HG02610 (cell line): ENCODE data around the gene JAG2.

Experiments used
- ATAC-seq: cut with Tn5 transposase; IDR thresholded peaks from one replicate; pipeline ENCODE4 v1.9.1; 2021; ENCODE audit warnings: mild to moderate bottlenecking, moderate library complexity; ENCODE audit not compliant: unreplicated experiment

Gene JAG2

GRCh38 chr14:105185001-105185400 is 16.4 kb upstream of the JAG2 start:
- no peak for ATAC-seq

- no peak for ATAC-seq
These were observed 15.9 kb upstream of the JAG2 start for GRCh38 chr14:105184461-105184860.

GRCh38 chr14:105182296-105183020 is 13.9 kb upstream of the JAG2 start:
- ATAC-seq, result no peak

GRCh38 chr14:105181549-105182295 is 13.1 kb upstream of the JAG2 start:
- ATAC-seq, result no peak

GRCh38 chr14:105180592-105181548 is 12.3 kb upstream of the JAG2 start, which contains the start of gene NUDT14:
Gene NUDT14 (minus strand): TSS chr14:105181312. CDS start chr14:105181209, 103 bp downstream.
- ATAC-seq, result peak; percentile 51

GRCh38 chr14:105179191-105179590 is 10.6 kb upstream of the JAG2 start:
- ATAC-seq, result no peak

- ATAC-seq, result no peak
These were observed 10.2 kb upstream of the JAG2 start for GRCh38 chr14:105178868-105179140.

- ATAC-seq, result no peak
These were observed 9.7 kb upstream of the JAG2 start for GRCh38 chr14:105178069-105178867.

- no peak for ATAC-seq
These were observed 8.5 kb upstream of the JAG2 start for GRCh38 chr14:105177082-105177481.

GRCh38 chr14:105176513-105176912 is 7.9 kb upstream of the JAG2 start:
- no peak for ATAC-seq

GRCh38 chr14:105173901-105174894 is 5.6 kb upstream of the JAG2 start:
- no peak for ATAC-seq

- ATAC-seq, result no peak
These were observed 4.6 kb upstream of the JAG2 start for GRCh38 chr14:105173145-105173544.

- ATAC-seq, result no peak
These were observed 3.9 kb upstream of the JAG2 start for GRCh38 chr14:105172476-105172875.

GRCh38 chr14:105171004-105171673 is 2.6 kb upstream of the JAG2 start:
- no peak for ATAC-seq

- no peak for ATAC-seq
These were observed 1.4 kb upstream of the JAG2 start for GRCh38 chr14:105169776-105170655.

GRCh38 chr14:105168979-105169507 is 467 bp upstream of the JAG2 start:
- no peak for ATAC-seq

GRCh38 chr14:105168093-105168420 is 519 bp downstream of the JAG2 start:
- no peak for ATAC-seq
